ENCODE data around the gene CC2D1A.
"Not testable (repeated sequence)": the region's sequence is repeated elsewhere in the genome, so short reads cannot be mapped to it uniquely, and the experiment has no call there.

CC2D1A gene

GRCh38 chr19:13909430-13909829, 3.4 kb downstream of the CC2D1A start:
- DNase-seq = no peak

GRCh38 chr19:13913352-13913751, 7.4 kb downstream of the CC2D1A start:
- no peak for DNase-seq

GRCh38 chr19:13914777-13915176, 8.8 kb downstream of the CC2D1A start:
- DNase-seq = no peak

GRCh38 chr19:13917888-13918406, 11.9 kb downstream of the CC2D1A start:
- DNase-seq = no peak

- DNase-seq = no peak
These were observed 12.9 kb downstream of the CC2D1A start for GRCh38 chr19:13918726-13919411.

GRCh38 chr19:13920524-13920923, 14.5 kb downstream of the CC2D1A start:
- DNase-seq = no peak

- DNase-seq = peak; percentile 29
These were observed 15.1 kb downstream of the CC2D1A start for GRCh38 chr19:13920940-13921747.

GRCh38 chr19:13922118-13922517, 16.1 kb downstream of the CC2D1A start:
- DNase-seq = not testable (repeated sequence)

GRCh38 chr19:13923194-13923987, 17.4 kb downstream of the CC2D1A start:
- no peak for DNase-seq

GRCh38 chr19:13926010-13926409, 20.0 kb downstream of the CC2D1A start:
- no peak for DNase-seq

- no peak for DNase-seq
These were observed 20.7 kb downstream of the CC2D1A start for GRCh38 chr19:13926715-13927114.

GRCh38 chr19:13929340-13929739, 23.3 kb downstream of the CC2D1A start:
- DNase-seq = no peak

GRCh38 chr19:13929956-13930355, 24.0 kb downstream of the CC2D1A start:
- DNase-seq = no peak

GRCh38 chr19:13930402-13930801, 24.4 kb downstream of the CC2D1A start:
- no peak for DNase-seq

- DNase-seq = no peak
These were observed 25.6 kb downstream of the CC2D1A start for GRCh38 chr19:13931391-13932148.

- DNase-seq = no peak
These were observed 26.2 kb downstream of the CC2D1A start for GRCh38 chr19:13932149-13932637.

GRCh38 chr19:13932911-13933393, 27.0 kb downstream of the CC2D1A start:
- DNase-seq = no peak

- DNase-seq = no peak
These were observed 28.7 kb downstream of the CC2D1A start for GRCh38 chr19:13934785-13935109.

- DNase-seq = no peak
These were observed 29.9 kb downstream of the CC2D1A start for GRCh38 chr19:13935765-13936510.

GRCh38 chr19:13937479-13938300, 31.7 kb downstream of the CC2D1A start:
- DNase-seq = no peak

Measured in suppressor macrophage treated with lipopolysaccharide for 4 hours (primary cell).